ENCODE results near the gene TENT5C.
A peak's percentile ranks its signal among the peaks of the same experiment; 100 is the strongest.

TENT5C gene

DNA sequence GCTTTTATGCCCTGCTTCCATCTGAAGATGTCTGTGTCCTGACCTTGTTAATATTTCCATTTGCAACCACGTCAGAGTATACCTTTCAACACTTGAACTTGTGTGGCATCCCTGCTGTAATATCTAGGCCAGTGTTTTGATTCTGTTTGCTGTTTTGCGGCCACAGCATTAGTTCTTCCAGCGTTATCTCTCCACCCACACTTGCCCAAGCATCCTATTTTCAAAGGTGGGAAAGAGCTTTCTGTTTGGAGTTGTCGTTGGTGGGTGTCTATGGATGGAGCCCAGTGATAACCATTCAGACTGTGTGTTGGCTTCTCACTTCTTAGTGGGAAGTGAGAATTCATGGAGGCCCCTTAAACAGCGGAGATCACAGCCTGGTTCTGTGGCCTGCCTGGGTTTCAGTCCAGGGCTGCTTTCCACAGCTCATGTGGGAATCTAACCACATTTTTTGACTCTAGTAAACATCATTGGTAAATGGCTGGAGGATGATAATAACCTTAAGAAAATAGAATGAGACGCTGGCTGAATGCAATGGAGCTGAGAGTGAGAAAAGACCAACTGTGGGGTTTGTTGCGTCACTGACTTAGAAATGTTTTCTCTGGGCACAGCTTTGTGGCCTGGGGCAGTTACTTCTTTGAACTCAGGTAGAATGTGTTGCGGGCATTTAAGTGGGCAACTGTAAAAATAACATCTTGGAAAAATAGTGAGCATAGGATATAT, 7.6 kb downstream of the TENT5C start:
- DNase-seq (ENCODE audit: low read depth, low spot score) = no peak

DNA sequence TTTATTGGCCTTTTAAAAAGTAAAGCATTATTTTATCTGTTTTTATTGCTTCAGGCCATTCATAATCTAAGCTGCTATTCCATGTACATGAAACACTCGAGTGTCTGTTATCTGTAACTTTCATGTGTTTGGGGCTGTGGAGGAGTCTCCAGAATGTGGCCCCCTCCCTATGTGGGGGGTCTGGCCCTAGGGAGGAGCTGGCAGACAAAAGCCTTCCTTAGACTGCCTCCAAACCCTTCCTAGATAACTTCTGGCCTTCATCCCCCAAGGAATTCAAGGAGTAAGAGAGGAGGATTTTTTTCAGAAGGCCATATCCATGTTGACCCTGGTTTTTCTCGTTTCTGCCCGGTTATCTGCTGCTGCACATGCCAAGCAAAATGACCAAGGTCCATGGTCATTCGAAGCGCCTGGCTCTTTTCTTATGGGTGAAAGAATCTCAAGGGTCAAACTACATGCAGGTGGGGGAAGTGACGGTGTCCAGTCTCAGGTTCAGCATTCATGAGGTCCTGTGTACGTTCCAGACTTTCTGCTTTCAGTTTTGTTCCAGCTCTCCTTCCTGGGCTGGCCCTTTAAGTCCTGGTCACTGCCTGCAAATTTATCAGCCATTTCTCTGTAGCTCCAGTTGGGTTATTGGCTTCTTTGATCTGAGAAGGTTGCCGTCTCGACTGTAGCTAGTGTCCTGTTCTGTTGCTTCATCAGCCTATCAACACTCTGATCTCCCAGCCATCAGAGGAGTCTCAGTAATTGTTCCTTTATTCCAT, 8.3 kb downstream of the TENT5C start:
- no peak for DNase-seq (ENCODE audit: low read depth, low spot score)

DNA sequence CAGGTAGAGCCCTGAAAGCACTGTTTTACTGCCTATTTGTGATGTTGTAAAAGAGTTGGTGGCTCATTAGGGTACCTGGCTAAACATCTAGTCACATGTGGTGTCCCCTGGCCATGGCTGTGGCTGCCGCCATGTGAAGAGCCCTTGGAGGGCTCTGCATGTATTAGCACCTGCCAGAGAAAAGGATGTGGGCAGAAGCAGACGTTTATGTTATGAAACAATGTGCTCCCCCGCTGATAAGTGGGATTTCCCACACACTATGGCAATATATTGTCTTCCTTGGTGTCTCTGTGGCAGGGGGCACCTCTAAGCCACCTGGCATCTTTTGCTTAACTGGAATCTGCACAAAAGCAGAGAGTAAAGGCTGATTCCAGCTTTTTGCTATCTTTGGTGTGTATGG, 9.6 kb downstream of the TENT5C start:
- peak; percentile 19 for DNase-seq (ENCODE audit: low read depth, low spot score)

DNA sequence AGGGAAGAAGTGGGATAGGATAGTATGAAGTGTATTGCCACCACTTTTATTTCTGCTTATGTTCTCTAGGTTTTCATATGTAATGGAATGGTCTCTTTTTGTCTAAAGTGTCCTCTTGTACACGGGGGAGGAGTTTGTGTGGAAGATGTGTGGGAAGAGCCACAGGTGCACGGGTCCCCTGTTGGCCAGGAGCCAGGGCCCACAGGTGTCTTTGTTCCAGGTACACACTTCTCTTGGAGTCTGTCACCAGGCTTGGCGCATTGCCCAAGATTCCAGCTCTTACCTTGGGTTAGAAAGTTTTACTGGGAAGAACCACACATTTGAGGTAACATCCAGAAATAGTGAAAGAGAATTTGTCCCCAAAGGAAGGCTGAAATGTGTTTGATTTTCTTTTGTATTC, 10.5 kb downstream of the TENT5C start:
- no peak for DNase-seq (ENCODE audit: low read depth, low spot score)

DNA sequence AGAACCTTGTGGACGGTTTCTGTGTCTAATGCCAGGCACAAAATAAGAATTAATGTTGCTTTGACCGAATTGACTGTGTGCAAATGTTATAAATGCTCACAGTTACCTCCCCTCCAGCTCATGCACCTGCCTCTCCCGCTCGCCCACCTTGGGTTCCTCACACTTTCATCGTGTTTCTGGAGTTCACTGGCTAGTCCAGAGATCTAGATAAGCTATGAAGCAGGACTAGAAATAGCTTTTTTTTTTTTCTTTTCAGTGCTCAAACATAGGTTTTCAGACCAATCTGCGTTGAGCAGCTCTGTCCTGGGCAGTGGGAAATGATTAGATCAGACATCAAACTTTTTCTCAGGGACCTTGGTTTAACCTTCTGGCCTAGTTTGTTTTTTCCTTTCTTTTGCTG, 11.1 kb downstream of the TENT5C start:
- DNase-seq (ENCODE audit: low read depth, low spot score) = no peak

DNA sequence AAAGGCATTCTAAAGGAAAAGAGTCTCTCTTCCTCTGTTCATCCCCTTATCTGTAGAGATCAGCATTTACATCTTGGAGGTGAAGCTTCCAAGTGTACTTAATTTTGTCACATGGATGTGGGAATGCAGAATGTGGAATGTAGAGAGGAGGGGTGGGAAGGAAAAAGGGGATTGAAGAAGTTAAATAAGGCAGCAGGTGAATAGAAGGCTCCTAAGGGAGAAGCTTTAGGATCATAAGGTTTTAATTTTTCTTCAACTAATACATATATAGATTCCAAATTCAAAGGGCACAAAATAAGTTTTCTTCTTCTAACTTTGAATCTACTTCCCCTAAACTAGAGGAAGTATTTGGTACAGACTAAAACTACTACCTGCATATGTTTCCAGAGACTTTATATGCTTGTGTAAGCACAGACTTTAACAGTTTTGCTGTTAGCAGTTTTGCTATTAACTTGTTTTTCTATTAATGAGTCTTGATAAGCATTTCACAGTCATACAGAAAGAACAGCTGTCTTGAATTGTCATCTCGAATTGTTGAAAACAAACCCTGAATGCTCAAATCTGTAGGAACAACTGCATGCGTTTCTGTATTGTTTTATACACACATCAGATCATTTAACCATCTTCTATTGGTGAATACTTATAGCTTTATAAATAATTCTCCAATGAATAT, 12.7 kb downstream of the TENT5C start:
- DNase-seq (ENCODE audit: low read depth, low spot score) = no peak

DNA sequence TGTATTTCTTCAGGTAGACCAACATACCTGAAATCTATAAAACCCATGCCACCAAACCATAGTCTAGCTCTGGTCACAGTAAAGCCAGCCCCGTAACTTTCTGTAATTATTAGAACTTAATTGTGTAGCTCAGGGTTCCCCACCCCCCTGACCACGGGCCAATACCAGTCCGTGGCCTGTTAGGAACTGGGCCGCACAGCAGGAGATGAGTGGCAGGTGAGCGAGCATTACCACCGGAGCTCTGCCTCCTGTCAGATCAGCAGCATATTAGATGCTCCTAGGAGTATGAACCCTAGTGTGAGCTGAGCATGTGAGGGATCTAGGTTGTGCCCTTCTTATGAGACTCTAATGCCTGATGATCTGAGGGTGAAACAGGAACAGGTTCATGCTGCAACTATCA, 14.6 kb downstream of the TENT5C start:
- DNase-seq (ENCODE audit: low read depth, low spot score) = no peak

DNA sequence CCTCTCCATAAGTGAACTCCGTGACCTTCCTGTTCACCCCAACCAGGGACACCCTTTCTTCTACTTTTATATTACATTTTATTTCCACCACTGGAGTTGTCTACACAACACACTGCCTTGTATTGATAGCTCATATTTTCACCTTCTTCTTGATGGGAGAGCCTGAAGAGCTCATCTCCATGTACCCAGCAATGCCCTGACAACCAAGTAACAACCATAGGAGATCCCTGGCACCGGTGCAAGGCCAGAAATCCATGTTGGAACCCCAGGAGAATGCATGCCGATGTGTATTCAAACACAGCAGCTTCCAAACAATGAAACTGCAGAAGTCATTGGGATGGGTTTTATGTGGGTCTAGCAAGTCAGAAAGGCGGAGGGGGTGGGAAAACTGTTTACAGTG, 15.5 kb downstream of the TENT5C start:
- DNase-seq (ENCODE audit: low read depth, low spot score) = no peak

DNA sequence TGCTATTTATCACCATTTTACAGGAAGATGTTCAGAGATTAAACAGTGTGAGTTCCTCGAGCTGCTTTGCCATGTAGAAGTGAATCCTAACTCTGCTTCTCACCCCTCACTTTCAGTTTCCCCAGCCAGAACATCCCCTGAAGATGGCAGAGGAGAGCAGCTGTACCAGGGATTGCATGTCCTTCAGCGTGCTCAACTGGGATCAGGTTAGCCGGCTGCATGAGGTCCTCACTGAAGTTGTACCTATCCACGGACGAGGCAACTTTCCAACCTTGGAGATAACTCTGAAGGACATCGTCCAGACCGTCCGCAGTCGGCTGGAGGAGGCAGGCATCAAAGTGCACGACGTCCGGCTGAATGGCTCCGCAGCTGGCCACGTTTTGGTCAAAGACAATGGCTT, 16.9 kb downstream of the TENT5C start:
- no peak for DNase-seq (ENCODE audit: low read depth, low spot score)

DNA sequence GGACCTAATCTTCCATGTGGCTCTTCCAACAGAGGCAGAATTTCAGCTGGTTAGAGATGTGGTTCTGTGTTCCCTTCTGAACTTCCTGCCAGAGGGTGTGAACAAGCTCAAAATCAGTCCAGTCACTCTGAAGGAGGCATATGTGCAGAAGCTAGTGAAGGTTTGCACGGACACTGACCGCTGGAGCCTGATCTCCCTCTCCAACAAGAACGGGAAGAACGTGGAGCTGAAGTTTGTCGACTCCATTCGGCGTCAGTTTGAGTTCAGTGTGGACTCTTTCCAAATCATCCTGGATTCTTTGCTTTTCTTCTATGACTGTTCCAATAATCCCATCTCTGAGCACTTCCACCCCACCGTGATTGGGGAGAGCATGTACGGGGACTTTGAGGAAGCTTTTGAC, 17.3 kb downstream of the TENT5C start:
- no peak for DNase-seq (ENCODE audit: low read depth, low spot score)

DNA sequence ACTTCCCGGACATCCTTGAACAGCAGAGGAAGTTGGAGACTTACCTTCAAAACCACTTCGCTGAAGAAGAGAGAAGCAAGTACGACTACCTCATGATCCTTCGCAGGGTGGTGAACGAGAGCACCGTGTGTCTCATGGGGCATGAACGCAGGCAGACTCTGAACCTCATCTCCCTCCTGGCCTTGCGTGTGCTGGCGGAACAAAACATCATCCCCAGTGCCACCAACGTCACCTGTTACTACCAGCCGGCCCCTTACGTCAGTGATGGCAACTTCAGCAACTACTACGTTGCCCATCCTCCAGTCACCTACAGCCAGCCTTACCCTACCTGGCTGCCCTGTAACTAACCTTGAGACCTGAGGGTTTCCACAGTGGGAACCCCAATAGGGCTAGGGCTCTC, 17.9 kb downstream of the TENT5C start:
- DNase-seq (ENCODE audit: low read depth, low spot score) = no peak

DNA sequence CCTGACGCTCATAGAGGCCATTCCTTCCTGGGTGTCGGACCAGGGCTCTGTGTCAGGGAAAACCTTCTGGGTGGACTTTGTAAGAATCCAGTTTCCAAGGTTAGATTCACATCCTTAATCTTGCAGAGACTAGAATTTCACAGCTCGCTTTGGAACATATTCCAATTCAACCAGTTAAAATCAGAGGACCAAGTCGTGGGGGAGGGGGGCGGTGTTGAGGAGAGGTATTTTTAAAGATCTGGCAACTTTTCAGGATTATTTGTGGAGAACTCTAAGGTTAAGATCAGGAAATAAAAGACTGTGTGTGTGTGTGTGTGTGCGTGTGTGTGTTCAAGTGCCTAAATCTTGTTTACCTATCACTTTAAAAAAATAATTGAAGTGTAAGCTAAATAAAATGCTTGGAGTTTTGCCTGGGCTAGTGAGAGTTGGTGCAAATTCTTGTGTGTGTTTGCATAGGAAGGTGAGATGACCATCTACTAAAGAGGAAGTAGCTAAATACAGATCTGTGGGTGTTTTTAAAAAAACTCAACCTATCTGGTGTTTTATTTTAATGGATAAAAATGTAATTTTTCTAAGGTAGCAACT, 21.8 kb downstream of the TENT5C start:
- DNase-seq (ENCODE audit: low read depth, low spot score) = no peak

DNA sequence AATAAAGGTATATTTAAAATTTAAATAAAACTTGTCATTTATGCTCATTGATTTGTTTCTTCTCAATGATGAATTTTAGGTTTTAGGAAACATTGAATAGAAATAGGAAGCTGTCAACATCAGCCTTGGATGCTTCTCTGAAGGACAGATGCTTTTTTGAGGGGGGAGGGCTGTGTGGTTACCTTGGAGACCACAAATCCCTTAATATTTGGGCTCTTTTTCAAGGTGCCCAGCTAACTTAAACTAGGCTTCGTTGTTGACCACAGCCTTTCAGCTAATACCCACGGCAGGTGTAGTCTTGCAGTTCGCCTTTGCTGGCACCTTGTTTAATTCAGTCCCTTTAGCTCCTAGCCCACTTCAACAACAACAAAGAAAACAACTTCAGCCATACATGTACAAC, 22.5 kb downstream of the TENT5C start:
- no peak for DNase-seq (ENCODE audit: low read depth, low spot score)

DNA sequence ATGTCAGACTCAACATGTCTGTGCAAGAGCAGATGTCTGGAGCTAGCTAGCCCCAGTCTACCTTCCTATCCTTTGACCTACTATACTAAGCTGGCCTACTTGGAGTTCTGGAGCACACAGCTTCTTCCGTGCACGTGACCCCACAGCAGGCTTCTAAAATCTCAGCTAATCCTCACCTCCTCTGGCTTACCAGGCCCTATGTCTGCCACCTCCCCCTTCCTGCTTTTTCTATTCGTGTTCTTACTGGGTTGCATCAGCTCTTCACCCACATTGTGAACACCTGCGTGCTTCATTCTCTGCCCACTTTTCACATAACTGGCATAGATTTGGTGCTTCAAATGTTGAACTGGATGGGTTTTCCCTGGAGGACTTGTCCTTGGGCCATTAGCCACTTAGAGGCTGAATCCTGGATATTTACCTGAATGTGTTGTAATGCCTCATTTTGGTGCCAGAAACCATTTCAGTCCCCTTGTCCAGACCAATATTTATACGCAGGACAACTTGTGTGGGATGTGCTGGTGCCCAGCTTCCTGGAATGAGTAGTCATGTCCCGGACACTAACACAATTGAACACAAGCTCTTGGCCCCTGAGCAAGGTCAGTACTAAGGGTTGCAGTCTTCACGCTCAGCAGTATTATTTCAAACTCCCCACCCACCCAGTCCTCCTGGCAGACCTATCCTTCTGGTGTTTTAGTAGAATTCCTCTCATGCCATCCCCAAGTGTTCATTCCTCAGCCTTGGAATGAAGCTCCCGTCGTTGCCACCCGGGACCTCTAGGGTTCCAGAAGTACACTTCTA, 24.0 kb downstream of the TENT5C start:
- DNase-seq (ENCODE audit: low read depth, low spot score) = no peak

DNA sequence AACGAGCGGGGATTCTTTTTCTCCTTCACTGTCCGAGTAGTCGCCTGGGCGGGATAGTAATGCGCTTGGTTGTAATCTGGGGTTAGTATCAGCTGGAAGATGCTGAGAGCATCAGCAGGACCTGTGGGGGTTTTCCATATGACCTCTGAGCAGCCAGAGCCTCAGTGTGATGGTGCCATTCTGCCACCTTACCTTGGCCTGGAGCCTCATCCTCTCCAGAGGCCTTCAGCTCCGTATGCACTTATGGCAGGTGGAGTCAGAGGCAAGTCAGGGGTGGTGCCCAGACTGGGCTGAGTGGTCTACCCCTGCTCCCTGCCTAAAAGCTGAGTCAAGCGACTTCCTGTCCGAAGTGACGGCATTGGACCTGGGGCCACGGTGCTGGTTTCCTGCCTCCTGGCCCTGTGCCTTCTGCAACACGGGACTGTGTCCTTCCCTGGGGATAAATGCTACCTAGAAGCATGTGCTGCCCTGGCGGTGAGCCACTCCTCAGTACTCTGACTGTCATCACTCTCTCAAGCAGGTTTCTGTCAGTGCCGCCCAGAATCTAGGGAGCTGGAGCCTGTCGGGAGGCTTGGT, 24.7 kb downstream of the TENT5C start:
- DNase-seq (ENCODE audit: low read depth, low spot score) = no peak

DNA sequence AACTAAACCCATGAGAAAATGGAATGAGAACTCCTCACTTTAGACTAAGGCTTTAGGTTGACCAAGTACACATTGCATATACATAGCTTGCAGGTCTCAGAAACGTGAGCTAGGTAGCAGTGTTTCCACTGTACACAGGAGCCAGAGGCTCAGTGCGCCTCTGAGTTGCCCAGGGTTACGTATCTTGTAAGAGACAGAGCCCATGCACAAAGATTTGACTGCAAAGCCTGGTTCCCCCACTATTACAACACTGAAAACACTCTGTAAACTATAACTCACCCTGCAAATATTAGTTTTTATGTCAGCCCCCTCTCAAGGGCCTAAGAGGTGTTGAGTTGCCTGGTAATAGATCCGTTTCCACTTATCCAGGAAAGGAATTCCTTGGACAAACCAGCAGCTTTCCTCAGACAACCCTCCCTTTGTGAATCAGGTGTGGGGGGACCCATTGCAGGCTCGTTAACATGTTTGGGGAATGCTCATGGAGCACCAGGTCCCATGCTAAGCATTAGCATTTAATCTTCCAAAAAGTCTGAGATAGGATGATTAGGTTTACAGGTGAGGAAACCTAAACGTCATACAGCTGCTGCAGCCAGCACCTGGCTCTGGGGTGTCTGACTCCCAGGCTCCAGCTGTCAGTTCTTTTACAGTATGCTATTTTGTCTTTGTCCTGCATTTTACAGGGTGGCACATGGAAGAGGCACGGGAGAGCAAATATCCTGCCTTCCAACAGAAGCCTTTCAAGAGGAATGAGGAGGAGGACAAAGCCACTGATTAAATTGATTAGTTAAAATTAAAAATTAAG, 25.7 kb downstream of the TENT5C start:
- DNase-seq (ENCODE audit: low read depth, low spot score) = no peak

DNA sequence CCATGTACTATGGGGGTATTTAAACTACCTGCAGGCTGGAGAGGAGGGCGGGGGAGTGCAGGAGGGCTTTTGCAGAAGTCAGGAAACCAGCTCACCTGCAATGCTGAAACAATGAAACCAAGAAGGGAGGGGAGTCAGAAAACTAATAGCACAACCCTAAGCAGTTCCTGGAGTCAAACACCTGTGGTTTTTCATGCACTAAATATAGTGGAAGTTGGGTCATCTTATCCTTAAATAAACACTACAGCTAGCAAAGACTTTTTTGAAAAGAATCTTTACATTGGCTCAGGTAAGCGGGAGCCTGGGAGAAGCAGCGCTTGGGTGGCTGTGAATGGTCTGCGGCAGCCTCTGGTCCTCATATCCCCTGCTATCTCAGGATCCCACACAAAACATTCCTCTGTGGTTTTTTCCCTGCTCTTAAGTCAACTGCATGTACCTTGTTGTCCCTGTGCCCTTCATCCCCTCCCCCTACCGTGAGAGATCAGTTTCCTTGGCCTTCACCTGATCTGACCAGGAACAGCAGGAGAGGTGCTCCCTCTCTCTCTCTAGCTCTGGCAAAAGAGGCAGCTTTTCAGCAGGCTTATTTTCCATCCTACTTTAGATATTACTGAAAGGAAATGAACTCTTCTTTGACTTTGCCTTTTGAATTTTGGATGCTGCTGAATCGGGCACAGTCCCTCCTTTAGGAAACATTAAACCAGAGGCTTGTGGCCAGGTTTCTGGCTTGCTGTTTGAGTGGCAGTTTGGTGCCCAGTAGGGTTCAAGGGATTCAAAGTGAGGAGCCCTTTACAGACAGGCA, 26.6 kb downstream of the TENT5C start:
- no peak for DNase-seq (ENCODE audit: low read depth, low spot score)

DNA sequence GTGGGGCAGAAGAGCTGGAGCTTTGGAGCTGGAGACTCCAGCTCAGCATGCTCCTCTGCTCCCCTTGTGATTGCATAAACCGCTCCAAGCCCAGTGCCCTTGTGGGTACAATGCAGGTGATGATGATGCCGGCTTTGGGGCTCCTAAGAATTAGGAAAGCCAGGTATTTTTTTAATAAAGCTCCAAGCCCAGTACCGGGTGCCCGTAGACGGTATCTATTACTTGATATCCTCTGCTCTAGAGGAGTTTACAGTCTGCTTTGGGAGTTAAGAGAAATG, 27.2 kb downstream of the TENT5C start:
- no peak for DNase-seq (ENCODE audit: low read depth, low spot score)

DNA sequence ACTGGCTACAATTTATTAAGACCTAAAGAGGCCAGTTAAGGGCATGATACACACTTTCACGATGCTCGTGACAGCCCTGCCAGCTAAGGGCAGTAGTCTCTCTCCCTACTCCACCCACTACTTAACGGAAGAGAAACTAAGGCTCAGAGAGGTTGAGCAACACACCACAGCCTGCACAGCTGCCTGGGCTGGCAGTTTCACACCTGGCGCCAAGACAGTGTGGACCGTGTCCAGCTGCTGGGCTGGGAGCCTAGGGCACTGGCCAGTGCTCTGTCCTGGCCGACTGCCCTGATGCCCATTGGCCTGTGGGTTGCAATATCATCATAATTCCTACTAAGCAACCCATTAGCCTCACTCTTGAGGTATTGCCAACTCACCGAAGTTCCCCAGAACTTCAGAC, 27.6 kb downstream of the TENT5C start:
- no peak for DNase-seq (ENCODE audit: low read depth, low spot score)

DNA sequence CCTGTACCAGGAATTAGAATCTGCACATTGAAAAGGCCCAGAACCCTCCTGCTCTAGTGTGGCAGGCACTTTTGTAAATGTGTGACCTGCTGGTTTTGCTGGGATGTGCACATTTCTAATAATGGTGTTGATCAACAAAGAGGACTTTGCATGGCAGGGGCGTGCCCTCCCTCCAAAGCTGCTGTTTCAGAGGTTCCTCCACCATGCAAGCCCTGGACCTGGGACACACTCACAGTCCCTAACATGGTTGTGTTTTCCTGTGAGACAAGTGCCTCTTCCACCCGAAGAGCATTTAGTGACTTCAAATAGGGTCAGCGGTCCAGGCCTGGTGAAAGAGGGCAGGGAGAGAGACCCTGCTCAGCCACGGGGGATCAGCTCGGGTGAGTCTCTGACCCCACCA, 28.1 kb downstream of the TENT5C start:
- DNase-seq (ENCODE audit: low read depth, low spot score) = no peak

Measured in activated CD4-positive, CD25-positive, alpha-beta regulatory T cell treated with anti-CD3 and anti-CD28 coated beads, Interleukin-2, amount 50 U/mL, for 16 hours (primary cell).